Hematopoietic multipotent progenitor cell treated with erythropoietin and hydrocortisone succinate and interleukin-3 and kit ligand, for 17 days (in vitro differentiated cells): Measurements from ENCODE around the gene CFAP61.

Source experiments
- DNase-seq: peaks from one replicate; pipeline ENCODE4 v3.0.0-alpha.2; 2015; ENCODE audit warnings: low spot score

Gene CFAP61

DNA sequence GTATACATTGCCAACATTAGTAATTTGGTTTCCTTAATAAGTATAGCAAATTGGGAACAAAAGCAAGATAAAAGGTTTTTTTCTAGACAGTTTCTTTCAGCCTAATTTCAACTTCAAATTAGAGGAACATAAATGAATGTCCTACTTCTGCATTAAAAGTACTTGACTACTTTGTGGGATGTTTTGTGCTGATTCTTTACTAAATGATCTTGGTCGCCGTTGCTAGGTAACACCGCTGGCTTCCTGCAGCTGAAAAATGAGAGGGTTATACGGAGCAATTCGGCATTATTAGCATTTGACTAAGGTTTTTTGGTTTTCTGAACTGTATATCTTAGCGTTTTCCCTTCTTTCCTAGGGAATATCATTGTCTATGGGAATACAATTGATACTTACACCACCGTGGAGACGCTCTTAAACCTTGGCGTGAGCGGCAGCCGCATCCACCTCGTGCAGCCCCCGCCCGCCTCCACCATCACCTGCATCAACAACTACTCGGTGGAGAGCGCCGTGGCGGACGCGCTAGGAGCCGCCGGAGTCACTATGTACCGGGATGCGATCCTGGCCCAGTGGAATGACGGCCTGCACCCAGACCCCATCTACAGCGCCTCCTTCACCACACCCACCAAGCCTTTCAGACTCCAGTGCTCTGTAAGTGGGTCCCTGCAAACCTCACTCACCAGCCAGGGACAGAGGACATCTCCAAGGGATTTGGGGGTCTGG, 224.6 kb downstream of the CFAP61 start:
- no peak for DNase-seq

DNA sequence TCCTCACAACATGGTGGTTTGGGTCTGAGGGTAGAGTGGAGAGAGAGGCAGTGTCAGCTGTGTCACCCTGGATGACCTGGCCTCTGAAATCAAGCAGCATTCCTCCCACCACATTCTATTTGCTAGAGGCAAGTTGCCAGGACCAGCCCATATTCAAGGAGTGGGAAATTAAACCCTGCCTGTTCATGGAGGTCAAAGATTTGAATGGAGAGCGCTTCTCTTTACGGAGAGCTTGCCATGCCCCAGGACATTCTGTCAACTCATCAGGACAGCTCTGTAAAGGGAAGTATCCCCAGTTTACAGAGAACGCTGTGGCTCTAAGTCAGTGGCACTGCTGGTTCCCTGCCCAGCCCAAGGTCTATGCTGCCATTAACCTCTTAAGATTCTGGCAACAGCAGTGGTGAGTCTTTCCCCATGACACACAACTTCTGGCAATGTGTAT, 225.6 kb downstream of the CFAP61 start:
- DNase-seq: no peak

DNA sequence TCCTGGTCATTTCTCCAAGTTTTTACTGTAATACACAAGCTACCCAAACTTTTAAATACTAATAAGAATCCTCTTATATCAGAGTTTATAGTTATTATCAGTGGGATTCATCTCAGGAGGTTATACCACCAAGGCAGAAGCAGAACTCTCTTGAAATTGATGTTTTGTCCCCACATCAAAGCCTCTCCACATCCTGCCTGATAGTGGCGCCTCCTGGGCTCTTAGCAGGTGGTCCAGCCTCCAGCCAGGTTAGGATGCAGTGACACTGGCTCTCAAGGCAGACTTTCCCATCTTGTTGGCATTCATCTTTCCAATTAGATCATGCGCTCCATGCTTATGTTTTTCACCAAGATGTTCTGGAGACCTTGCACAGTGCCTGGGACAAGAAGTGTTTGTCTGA, 233.7 kb downstream of the CFAP61 start:
- DNase-seq: no peak

DNA sequence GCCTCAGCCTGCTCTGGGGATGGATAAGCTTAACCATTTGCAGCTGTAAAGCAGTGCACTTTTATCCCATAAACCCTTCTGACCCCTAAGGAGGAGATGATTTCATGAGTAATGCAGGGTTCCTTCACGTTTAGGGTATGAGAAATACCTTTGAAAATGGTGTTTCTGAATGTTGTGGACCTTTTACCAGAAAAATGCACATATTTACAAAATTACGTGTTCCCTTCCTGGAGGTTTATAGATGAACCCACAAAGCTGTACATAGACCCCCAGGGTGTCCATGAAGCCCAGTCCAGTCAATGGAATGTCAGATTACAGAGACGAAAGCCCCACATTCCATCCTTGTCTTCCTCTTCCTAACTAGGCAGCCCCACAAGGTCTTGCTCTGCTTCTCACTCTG, 237.0 kb downstream of the CFAP61 start:
- no peak for DNase-seq

DNA sequence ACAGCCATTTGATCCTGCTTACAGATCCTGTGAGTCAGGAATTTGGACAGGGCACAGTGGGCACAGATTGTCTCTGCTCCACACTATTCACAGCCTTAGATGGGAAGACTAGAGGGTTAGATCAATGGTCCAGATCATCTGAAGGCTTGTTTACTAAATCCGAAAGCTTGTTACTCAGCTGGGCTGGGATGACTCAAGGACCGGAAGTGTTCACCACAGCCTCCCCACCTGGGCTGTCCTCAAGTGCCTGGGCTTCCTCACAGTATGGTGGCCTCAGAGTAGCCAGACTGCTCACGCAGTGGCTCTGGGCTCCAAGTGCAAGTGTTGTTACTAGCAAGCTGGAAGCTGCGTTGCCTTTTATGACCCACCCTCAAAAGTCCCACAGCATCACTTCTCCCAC, 240.1 kb downstream of the CFAP61 start:
- DNase-seq: no peak

DNA sequence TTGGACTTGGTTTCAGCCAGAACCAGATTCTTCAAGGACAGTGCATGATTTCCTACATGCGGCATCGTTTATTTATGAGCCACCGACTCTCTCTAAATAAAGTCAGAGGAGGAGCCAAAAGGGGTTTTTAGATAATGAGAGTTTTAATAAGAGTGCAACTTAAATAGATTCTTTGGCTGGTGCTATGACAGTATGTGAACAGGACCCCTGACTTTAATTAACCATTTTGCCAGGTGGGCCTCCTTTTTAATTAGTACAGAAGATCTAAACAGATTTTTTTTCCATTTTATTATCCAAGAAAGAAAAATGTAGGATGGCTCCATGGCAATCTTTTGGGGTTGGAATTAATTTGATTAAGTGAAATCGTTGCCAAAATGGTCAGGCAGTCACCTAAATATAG, 240.8 kb downstream of the CFAP61 start:
- DNase-seq: no peak

DNA sequence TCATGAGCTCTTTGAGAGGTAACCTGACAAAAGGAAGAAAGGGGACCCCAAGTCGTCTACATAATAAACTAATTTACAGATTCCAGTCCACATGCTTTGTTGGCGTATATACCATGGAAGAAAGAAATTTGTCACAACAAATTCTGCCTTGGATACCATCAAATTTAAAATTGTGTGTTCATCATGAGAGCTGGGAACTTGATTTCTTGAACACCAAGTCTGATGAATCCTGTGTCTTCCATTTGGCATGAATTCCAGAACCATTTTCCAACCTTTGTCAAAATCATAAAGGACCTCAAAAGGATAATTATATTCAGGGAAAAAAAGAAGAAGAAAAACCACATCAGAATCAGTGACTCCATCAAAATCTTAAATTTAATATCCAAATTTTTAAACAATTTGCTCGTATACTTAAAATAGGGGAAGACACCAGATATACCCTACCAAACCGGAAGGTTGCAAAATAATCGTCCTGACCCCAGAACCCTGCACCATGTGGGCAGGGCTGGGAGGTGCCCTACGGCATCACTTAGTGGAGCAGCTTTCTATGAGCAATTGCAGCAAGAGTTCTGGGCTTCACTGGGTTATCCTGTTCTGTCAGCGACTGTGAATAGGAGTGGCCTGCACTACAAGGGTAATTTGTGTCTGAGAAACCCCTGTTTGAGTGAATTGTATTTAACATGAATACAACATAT, 241.5 kb downstream of the CFAP61 start:
- DNase-seq: no peak

DNA sequence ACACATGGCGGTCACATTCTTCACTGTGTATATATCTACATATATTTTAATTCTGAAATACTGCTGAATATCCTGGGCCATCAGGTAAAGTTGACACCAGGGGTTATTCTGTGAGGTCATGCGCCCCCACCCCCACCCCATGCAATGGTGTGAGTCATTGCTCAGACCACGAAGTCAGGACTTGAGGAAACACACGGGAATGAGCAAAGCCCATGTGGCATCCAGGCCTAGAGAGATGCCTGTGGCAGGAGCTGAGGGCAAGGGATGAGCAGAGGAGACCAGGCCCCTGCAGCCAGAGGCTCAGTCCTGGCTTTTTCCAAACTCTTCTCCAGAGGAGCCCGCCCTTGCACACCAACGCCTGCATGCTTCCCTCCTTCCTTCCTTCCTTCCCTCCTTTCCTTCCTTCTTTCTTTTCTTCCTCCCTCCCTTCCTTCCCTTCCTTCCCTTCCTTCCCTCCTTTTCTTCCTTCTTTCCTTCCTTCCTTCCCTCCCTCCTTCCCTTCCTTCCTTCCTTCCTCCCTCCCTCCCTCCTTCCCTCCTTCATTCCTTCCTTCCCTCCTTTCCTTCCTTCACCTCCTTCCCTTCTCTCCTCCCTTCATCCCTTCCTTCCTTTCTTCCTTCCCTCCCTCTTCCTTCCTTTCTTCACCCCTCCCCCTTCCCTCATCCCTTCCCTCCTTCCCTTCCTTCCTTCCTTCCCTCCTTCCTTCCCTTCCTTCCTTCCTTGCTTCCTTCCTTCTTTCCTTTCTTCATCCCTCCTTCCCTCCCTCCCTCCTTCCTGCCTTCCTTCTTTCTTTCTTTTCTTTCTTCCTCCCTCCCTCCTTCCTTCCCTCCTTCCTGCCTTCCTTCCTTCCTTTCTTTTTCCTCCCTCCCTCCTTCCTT, 243.5 kb downstream of the CFAP61 start:
- no peak for DNase-seq

DNA sequence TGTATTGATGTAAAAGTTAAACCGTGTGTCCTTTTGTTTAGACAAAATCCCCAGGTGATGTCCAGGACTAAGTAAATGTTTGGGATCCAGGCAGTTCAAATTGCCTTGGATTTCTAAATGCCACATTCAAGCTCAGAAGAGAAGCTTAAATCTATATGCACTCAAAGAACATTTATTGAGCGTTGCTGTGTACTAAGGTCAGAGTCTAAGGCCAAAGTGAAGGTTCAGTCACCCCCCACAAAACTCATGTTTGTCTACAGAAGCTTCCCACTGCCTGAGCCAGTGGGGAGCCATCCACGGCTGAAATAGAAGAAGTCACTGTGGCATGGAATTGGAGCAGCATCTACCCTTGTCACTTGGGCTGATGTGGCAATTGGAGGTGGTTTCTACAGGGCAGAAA, 244.8 kb downstream of the CFAP61 start:
- no peak for DNase-seq

DNA sequence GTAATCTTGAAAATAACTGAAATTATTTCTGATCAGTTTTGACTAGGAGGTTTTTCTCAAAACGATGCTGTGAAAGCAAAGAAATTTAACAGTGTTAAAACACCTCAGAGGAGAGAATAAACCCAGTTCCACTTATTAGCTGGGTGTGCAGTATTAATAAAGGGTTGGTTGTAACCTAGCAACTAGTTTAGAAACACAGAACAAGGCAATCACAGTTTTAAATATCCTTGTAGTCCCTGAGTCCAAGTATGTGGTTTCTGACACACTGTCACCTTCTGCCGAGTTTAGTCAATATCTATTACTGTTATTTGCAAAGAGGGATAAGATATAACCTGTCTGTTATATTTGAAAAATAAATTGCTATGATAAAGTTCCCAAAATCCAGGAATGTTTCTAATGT, 245.4 kb downstream of the CFAP61 start:
- DNase-seq: no peak

DNA sequence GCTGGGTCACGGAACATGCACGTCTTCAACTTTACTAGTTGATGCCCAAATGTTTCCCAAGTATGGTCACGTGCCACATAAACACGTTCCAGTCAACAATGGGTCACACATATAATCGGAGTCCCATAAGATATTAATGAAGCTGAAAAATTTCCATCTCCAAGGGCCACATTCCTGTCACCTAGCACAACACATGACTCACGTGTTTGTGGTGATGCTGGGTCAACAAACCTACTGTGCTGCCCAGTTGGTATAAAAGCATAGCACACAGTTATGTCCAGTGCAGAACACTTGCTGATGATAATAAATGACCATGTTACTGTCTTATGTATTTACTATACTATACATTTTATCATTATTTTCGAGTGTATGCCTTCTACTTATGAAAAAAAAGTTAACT, 247.6 kb downstream of the CFAP61 start:
- DNase-seq: no peak

DNA sequence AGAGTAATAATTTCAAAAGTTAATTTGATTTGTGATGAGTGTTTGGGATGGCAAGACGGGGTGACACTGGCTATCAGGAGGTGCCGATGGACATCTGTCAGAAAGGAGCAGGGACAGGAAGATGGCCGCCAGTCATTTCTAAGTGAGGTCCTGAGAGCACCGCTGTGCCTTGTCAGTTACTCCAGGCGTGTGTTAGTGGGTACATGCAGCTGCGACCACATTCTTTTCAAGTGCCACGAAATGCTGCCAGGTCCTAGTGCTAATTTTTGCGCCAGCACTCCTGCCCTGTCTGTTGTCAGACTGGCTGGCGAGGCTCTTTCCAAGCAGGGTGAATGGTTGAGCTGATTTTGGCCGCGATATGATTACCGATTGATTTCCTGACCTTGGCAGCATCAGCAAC, 251.0 kb downstream of the CFAP61 start:
- DNase-seq: no peak

DNA sequence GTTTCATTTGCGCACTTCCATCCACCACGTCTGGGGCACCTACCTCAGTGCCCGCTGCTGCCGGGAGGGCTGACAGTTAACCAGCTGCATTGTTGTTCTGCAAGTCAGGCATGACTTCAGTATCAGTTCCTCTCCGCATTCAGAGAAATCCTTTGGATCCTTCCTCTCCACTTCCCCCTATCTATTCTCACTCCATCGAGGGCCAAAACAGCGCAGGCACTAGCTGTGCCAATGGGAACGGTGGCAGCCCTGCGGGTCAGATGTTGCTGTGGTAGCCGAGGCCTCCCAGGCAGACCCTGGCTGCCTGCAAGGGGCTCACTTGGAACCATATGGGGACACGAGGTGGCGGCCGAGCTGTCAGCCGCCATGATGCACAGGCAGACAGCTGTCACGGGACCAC, 251.4 kb downstream of the CFAP61 start:
- no peak for DNase-seq

DNA sequence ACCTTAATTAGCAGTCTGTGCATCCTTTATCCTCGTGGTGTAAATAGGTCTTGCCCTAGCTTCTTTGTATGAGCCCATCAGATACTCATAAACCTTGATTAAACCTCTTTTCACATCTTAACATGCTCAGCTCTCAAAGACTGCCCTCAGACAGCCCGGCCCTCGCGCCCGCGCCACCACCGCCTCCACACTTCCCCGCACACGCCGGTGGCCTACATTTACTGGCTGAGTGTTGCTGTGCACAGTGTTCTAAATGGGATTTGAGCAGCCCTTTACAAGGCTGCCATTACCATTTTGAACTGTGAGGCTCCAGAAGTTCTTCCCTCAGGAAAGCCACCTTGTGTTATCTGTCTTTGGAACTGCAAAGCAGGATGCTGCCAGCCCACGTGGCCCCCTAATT, 252.6 kb downstream of the CFAP61 start:
- DNase-seq: no peak

DNA sequence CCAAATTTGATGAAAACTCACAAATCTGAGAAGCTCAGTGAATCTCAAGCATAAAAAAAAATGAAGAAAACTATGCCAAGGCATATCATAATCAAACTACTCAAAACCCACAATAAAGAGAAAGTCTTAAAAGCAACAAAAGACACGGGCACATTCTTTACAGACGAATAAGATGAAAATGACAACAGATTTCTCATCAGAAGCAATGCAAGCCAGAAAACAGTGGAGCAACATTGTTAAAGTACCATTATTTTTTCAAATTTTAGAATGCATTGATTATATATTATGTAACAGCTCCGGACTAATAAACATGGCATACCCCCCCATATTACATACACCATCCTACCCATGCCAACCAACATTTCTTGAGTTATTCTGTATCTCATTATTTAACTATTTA, 260.2 kb downstream of the CFAP61 start:
- DNase-seq: no peak

DNA sequence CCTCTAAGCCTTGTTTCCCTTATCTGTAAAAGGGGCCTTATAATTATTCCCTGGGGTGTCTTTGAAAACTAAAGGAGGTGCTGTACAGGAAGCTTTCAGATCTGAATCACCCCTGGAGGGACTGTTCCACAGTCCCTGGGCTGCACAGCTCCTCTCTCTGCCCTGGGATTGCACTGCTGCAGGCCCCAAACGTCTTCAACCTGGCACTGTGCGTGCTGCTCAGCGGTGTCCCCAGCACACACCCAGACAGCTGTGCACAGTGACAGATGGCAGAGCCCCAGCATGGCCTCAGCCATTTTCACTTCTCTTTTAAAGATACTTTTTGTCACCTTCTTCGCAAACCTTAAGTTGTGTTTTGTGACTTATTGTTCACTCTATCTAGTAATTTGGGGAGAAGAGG, 264.9 kb downstream of the CFAP61 start:
- no peak for DNase-seq

DNA sequence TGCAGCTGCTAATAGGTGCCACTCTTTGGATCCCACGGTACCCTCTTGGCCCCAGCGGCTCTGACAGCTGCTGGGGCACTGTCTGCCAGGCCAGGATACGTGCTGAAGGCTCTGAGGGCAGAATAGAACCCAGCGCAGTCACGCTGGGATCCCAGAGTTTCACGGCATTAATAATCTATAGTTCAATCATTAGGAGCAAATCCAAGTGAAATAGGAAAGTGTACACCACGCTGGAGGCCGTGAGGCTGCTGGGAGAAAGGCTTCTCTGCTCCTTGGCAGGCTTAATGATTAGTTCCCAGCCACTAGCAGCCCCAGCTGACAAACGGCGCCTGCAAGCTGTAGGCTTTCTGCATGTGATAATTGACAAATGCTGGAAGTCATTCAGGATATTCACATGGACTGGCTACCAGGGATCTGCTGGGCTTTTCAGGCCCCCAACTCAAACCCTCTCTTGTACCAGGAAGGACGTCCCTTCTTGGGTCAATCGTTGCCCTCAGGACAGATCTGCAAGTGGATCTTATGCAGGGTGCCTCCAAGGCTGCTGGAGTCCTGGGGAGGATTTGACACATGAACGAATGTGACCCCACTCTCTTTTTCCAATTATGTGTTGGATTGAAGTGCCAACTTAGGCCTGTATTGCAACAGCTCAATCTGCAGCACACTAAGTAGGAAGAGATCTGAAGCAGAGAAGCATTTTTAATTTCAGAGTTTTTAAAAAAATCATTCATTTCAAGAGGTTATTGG, 265.5 kb downstream of the CFAP61 start:
- DNase-seq: no peak

DNA sequence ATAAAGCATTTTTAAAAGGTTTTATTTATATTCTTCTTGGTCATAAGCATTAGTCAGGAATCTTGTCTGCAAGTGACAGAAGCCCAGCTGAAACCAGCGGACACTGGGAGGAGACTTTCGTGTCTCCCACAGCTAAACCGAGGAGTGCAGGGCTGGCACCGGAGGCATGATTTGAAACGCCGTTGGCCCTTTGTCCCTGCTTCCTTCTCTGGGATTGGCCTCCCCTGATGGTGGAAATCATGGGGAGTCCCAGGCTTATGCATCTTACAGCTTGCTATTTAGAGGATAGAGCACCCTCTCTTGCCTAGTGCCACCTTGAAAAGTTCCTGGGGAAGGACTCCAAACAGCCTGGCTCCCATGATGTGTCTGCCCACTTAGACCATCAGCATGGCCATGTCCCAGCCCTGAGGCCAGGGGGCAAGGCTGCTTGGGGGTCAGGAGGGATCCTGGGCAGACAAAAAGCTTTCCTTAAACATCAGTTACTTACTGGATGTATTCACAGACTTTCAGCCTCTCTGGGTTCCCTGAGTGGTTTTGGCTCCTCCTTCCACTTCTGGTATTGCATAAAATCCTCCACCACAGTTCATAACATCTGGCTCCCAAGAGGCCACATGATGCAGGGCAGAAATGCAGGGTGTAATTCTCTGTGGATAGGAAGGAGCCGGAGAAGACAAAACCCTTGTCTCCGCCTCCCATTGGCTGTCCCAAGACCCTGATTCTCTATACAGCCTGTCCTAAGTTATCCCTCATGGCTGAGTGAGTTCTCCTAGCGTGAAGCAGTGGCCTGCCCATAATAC, 266.2 kb downstream of the CFAP61 start:
- no peak for DNase-seq

DNA sequence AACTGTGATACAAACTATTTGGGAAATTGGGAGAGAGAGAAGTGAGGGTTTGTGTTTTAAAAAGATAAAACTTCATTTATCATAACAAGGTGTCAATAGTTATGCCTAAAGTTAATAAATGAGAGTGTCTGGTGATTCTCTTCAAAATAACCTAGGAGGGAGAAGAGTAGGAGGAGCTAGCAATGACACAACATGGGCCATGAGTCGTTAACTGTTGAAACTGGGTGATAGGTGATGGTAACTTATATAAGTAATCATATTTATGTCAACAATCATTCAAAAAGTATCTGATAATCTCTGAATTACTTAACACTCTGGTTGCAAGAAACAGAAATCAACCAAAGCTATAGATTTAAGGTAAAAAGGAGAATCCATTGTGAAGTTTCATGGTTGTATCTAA, 268.8 kb downstream of the CFAP61 start:
- no peak for DNase-seq

DNA sequence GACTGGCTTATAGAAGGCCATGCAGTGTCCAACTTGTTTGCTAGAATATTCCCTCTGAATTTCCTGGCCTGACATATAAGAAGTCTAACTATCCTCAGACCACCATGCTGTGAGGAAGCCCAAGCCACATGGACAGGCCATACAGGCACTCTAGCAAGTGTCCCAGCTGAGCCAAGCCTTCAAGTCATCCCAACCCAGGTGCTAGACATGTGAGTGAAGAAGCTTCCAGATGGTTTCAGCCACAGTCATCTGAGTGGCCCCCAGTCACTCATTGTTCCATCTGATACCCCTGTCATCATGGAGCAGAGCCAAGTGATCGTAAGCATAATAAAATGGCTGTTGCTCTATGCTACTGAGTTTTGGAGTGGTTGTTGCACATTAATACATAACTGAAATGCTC, 269.6 kb downstream of the CFAP61 start:
- no peak for DNase-seq

DNA sequence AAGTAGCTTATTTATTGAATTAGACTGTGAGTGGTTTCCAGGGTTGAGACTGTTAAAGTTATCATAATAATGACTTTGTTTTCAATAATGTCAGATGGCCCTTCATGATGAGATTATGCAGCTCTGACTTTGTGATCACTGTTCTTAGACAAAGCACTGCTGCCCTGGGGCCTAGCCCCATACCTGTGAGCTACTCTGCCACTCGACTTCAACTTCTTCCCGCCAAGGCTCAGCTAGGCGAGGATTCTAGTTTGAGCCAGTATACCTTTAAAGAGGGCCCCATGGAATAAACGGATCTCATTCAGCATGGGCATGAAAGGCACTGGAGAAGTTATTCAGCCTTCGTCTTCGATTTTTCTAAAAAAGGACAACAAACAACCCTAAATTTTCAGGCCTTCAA, 270.6 kb downstream of the CFAP61 start:
- no peak for DNase-seq
